GM18511 (cell line): ENCODE measurements around the gene HHAT.
A peak's percentile ranks its signal among the peaks of the same experiment; 100 is the strongest.

Experiments
- ATAC-seq: cut with Tn5 transposase; IDR thresholded peaks from one replicate; pipeline ENCODE4 v1.9.1; 2021; ENCODE audit warnings: mild to moderate bottlenecking, moderate library complexity; ENCODE audit not compliant: unreplicated experiment

The HHAT gene

GRCh38 chr1:210328746-210329503, at the start of gene HHAT:
TSS of gene HHAT (plus strand) at chr1:210328902. CDS start at chr1:210348976, 20,074 bp downstream.
- peak; percentile 61 for ATAC-seq

- ATAC-seq, result no peak
These were observed 48.5 kb upstream of the HHAT start for GRCh38 chr1:210280221-210280620.

- no peak for ATAC-seq
These were observed 40.6 kb upstream of the HHAT start for GRCh38 chr1:210288116-210288515.

GRCh38 chr1:210289248-210289647, 39.5 kb upstream of the HHAT start:
- ATAC-seq, result no peak

- ATAC-seq, result no peak
These were observed 37.5 kb upstream of the HHAT start for GRCh38 chr1:210291081-210291764.

GRCh38 chr1:210291786-210292230, 36.9 kb upstream of the HHAT start:
- no peak for ATAC-seq

- peak; percentile 72 for ATAC-seq
These were observed 36.4 kb upstream of the HHAT start for GRCh38 chr1:210292231-210292871.

GRCh38 chr1:210293171-210293607, 35.5 kb upstream of the HHAT start:
- no peak for ATAC-seq

GRCh38 chr1:210294999-210295745, 33.5 kb upstream of the HHAT start:
- no peak for ATAC-seq

GRCh38 chr1:210296682-210297081, 32.0 kb upstream of the HHAT start:
- ATAC-seq, result no peak

- no peak for ATAC-seq
These were observed 30.4 kb upstream of the HHAT start for GRCh38 chr1:210298296-210298695.

GRCh38 chr1:210298936-210299335, 29.8 kb upstream of the HHAT start:
- ATAC-seq, result no peak

- no peak for ATAC-seq
These were observed 29.2 kb upstream of the HHAT start for GRCh38 chr1:210299501-210299900.

- ATAC-seq, result no peak
These were observed 27.6 kb upstream of the HHAT start for GRCh38 chr1:210300923-210301614.

GRCh38 chr1:210301615-210302000, 27.1 kb upstream of the HHAT start:
- ATAC-seq, result no peak

GRCh38 chr1:210302501-210302900, 26.2 kb upstream of the HHAT start:
- no peak for ATAC-seq

- no peak for ATAC-seq
These were observed 25.3 kb upstream of the HHAT start for GRCh38 chr1:210303391-210303790.

GRCh38 chr1:210310562-210311153, 18.0 kb upstream of the HHAT start:
- ATAC-seq, result peak; percentile 19

GRCh38 chr1:210311726-210312493, 16.8 kb upstream of the HHAT start:
- ATAC-seq, result no peak
